SJSA1 (cell line): ENCODE measurements around the gene HMGN1. TPM values are rescaled to one million over a fixed set of nuclear protein-coding genes. Genes with fewer than 3 reads are reported as not detected.

ENCODE experiments used
- DNase-seq, 2 experiments: peaks; one replicate each; pipeline ENCODE4 v3.0.0-alpha.2; 2015 to 2020; ENCODE audit warnings: low spot score in 2 of 2, low read depth in 1 of 2
- H3K27ac ChIP-seq: fragments of 250-450 bp; sonication (Bioruptor Pico); 2 replicates; pipeline ENCODE4 v1.5.1; 2020; ENCODE audit warnings: mild to moderate bottlenecking, moderate library complexity
- H3K27me3 ChIP-seq: fragments of 250-450 bp; sonication (Bioruptor Pico); replicated peaks from 2 replicates; pipeline ENCODE4 v1.5.1; 2020; ENCODE audit warnings: mild to moderate bottlenecking, moderate library complexity
- H3K36me3 ChIP-seq: fragments of 250-450 bp; sonication (Bioruptor Pico); 2 replicates; pipeline ENCODE4 v1.5.1; 2020; ENCODE audit warnings: mild to moderate bottlenecking
- H3K4me1 ChIP-seq: fragments of 250-450 bp; sonication (Bioruptor Pico); replicated peaks from 2 replicates; pipeline ENCODE4 v1.6.1; 2021; ENCODE audit warnings: mild to moderate bottlenecking
- H3K4me3 ChIP-seq: fragments of 250-450 bp; sonication (Bioruptor Pico); 2 replicates; pipeline ENCODE4 v1.5.1; 2020; ENCODE audit warnings: mild to moderate bottlenecking
- H3K9me3 ChIP-seq: fragments of 250-450 bp; sonication (Bioruptor Pico); replicated peaks from 2 replicates; pipeline ENCODE4 v1.5.1; 2020; ENCODE audit warnings: mild to moderate bottlenecking
- total RNA-seq: library from RNA; depleted of rRNA; stranded (reverse); fragments of >200 nt; shearing (Covaris generic); gene quantifications from 2 replicates; pipeline ENCODE4 v1.2.3, GENCODE V29; 2014

Gene HMGN1
- total RNA-seq, 1 experiment from 2014 or later = 446 TPM

GRCh38 chr21:39353295-39353694 is 4.4 kb upstream of the HMGN1 start:
- H3K9me3 ChIP-seq = no peaks in the 10 kb centered on the region

DNA sequence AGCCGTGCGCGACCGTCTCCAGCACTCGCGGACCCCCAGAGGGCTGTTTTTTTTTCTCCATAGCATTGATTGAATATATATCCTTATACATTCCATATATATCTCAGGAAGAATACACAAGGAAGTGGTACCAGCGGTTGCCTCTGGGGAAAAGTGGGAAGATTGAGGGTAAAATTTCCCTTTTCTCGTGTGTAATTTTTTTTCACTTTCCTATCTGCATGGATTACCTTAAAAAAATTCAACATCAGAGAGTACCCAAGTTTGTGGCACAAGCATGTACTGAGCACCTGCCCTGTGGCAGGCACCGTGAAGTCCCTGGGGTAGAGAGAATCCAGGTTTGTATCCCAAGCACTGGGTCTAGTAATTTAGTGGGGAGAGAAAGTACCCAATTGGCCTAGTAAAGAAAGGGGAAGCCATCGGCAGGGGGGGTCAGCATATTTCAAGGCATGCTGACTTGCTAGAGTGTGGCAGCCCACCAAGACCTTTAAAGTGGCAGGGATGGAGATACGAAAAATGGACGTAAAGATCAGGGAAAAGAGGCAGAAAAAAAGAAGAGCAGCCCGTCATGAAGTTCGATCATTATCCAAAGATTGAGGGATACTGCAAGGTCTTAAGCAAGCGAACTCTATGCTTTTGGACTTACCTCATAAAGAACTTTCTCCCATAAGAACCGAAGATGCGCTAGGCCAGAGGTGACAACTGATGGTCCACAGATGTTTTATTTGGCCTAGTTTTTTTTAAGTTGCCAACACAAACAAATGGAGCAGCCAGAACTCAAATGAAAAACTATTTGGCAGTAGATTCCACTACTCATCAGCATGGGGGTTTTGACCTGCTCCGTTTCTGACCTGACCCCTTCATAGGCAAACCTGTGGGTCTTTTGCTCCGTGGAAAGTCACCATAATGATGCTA is 1.5 kb upstream of the HMGN1 start:
- no peak overlapping the region for H3K27ac ChIP-seq
- H3K27me3 ChIP-seq = no peaks in the 10 kb centered on the region
- no peak overlapping the region; the same call in 1 of the 2 replicates for H3K4me3 ChIP-seq

More at GRCh38 chr21:39353295-39353694, 4.4 kb upstream of the HMGN1 start:
- no peaks in the 10 kb centered on the region; the same call in 1 of the 2 replicates for H3K27me3 ChIP-seq
- H3K27ac ChIP-seq = no peak overlapping the region
- DNase-seq = no peak
- peaks cover 12% of the 10 kb centered on the region for H3K4me1 ChIP-seq
- H3K36me3 ChIP-seq = peaks cover 6% of the 10 kb centered on the region
- H3K4me3 ChIP-seq = no peak overlapping the region

DNA sequence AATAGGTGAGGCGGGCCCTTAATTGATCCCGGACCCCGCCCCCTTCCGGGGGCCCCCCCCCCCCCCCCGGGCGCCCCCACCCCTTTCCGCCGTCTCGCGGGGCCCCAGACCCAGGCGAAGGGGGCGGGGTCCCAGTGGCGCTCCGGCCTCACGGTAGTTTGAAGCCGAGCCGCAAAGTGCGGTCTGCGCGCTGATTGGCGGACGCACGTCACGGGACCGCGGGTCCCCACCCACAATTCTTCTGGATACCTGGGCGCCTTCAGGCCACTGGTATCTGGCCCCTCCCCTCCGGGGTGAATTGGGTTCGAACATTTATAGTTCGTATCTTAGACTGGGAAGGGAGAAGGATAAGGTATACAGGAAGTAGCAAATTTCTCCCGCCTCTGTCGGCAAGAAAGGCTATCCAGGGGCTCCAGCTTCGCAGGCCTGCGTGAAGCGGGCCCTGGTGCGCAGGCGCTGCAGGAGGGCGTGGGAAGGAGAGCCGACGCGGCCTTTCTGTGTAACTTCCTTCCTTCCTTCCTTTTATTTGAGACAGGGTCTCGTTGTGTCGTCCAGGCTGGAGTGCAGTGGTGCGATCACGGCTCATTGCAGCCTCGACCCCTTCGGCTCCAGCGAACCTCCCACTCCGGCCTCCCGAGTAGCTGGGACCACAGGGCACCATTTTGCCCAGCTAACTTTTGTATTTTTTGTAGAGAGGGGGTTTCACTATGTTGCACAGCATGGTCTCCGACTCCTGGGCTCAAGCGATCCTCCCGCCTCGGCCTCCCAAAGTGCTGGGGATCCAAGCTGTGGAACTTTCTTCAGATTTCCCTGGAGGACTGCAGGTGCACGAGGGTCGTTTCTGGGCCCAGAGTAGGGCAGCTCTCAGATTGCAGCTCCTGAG is 564 bp upstream of the HMGN1 start:
- Histone ChIP-seq H3K27me3 (no peaks in the 10 kb centered on the region), H3K9me3 (no peaks in the 10 kb centered on the region), H3K27ac (0 out of 2 replicates have a peak overlapping the region, but pooled peaks have one; percentile 2), H3K4me3 (peak overlapping the region; percentile 97), H3K36me3 (peaks cover 44% of the 10 kb centered on the region), H3K4me1 (peaks cover 27% of the 10 kb centered on the region)
- DNase-seq = peak; percentile 91 to 95

More for the DNA sequence above, 1.5 kb upstream of the HMGN1 start:
- Histone ChIP-seq H3K9me3 (no peaks in the 10 kb centered on the region), H3K4me1 (peaks cover 23% of the 10 kb centered on the region), H3K36me3 (peaks cover 35% of the 10 kb centered on the region)
- DNase-seq = no peak

- Histone ChIP-seq H3K27me3 (no peaks in the 10 kb centered on the region), H3K27ac (peak overlapping the region; percentile 88), H3K36me3 (peaks cover 57% of the 10 kb centered on the region), H3K4me3 (peak overlapping the region; percentile 97), H3K9me3 (no peaks in the 10 kb centered on the region), H3K4me1 (peaks cover 25% of the 10 kb centered on the region)
- no peak for DNase-seq
Measured at GRCh38 chr21:39348040-39348354, 891 bp downstream of the HMGN1 start.

GRCh38 chr21:39347537-39347936 is 1.4 kb downstream of the HMGN1 start:
- peak in 1 of 2 experiments; percentile 19 for DNase-seq
- Histone ChIP-seq H3K36me3 (peaks cover 59% of the 10 kb centered on the region), H3K27me3 (no peaks in the 10 kb centered on the region), H3K27ac (no peak overlapping the region), H3K4me1 (peaks cover 22% of the 10 kb centered on the region), H3K4me3 (peak overlapping the region; percentile 97), H3K9me3 (no peaks in the 10 kb centered on the region)

- Histone ChIP-seq H3K4me1 (peaks cover 22% of the 10 kb centered on the region), H3K4me3 (peak overlapping the region; percentile 97), H3K9me3 (no peaks in the 10 kb centered on the region), H3K27ac (no peak overlapping the region), H3K27me3 (no peaks in the 10 kb centered on the region), H3K36me3 (peaks cover 65% of the 10 kb centered on the region)
- no peak for DNase-seq
Measured at GRCh38 chr21:39346671-39347331, 2.1 kb downstream of the HMGN1 start.

GRCh38 chr21:39346206-39346605 is 2.7 kb downstream of the HMGN1 start:
- no peak for DNase-seq
- H3K4me1 ChIP-seq = peaks cover 22% of the 10 kb centered on the region
- H3K27me3 ChIP-seq = no peaks in the 10 kb centered on the region
- H3K36me3 ChIP-seq = peaks cover 71% of the 10 kb centered on the region
- H3K9me3 ChIP-seq = no peaks in the 10 kb centered on the region
- H3K27ac ChIP-seq = no peak overlapping the region
- H3K4me3 ChIP-seq = no peak overlapping the region

DNA sequence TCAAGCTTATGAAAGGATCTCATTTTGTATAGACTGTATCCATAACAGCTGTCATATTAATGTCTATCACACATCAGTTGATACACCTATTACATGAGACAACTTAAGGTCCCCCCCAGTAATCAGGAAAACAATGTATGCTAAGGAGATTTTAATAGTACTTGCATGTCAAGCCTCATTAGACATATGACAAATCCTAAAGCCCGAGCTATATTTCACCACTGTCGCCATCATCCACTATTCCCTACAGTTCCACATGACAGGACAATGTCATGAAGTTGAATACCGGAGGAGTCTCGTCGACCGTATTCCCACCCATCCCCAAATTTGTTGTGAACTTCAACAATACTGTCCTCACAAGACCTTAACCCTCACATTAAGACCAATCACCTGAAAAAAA is 3.4 kb downstream of the HMGN1 start:
- DNase-seq = no peak
- Histone ChIP-seq H3K36me3 (peaks cover 77% of the 10 kb centered on the region), H3K27me3 (no peaks in the 10 kb centered on the region), H3K27ac (no peak overlapping the region), H3K4me1 (peaks cover 22% of the 10 kb centered on the region), H3K9me3 (no peaks in the 10 kb centered on the region), H3K4me3 (no peak overlapping the region)

- no peak overlapping the region for H3K4me3 ChIP-seq
Measured at GRCh38 chr21:39344848-39345247, 4.0 kb downstream of the HMGN1 start.

GRCh38 chr21:39341249-39341923 is 7.5 kb downstream of the HMGN1 start:
- no peak overlapping the region for H3K27ac ChIP-seq
- H3K4me1 ChIP-seq = peaks cover 9% of the 10 kb centered on the region; the same call in 1 of the 2 replicates
- no peaks in the 10 kb centered on the region for H3K27me3 ChIP-seq

More at GRCh38 chr21:39344848-39345247, 4.0 kb downstream of the HMGN1 start:
- DNase-seq = no peak
- H3K9me3 ChIP-seq = no peaks in the 10 kb centered on the region
- peaks cover 21% of the 10 kb centered on the region for H3K4me1 ChIP-seq
- no peaks in the 10 kb centered on the region for H3K27me3 ChIP-seq
- peaks cover 77% of the 10 kb centered on the region for H3K36me3 ChIP-seq
- H3K27ac ChIP-seq = no peak overlapping the region

DNA sequence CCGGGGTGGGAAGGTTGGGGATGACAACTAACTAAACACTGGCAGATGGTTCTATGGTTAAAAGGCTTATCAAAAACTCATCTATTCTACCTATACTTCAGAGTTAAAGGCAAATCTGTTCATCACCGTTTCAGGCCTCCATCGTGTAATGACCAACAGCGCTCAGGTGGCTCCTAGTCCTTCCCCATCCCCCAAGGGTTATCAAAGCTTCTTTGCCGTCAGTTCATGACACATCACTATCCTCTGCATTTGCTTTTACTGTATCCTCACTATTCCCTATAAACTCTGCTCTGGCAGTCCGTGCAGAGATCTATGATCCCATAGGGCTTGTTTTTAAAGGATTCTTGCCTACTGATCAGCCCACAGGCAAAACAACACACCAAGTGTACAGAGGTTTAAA is 8.2 kb downstream of the HMGN1 start:
- Histone ChIP-seq H3K4me1 (peaks cover 8% of the 10 kb centered on the region; the same call in 1 of the 2 replicates), H3K27ac (no peak overlapping the region), H3K4me3 (no peak overlapping the region), H3K27me3 (no peaks in the 10 kb centered on the region), H3K36me3 (peaks cover 46% of the 10 kb centered on the region), H3K9me3 (no peaks in the 10 kb centered on the region)
- no peak for DNase-seq

More at GRCh38 chr21:39341249-39341923, 7.5 kb downstream of the HMGN1 start:
- no peak for DNase-seq
- peaks cover 53% of the 10 kb centered on the region for H3K36me3 ChIP-seq
- H3K9me3 ChIP-seq = no peaks in the 10 kb centered on the region
- no peak overlapping the region for H3K4me3 ChIP-seq

- Histone ChIP-seq H3K9me3 (no peaks in the 10 kb centered on the region), H3K27me3 (no peaks in the 10 kb centered on the region), H3K27ac (no peak overlapping the region), H3K36me3 (peaks cover 31% of the 10 kb centered on the region), H3K4me1 (no peaks in the 10 kb centered on the region), H3K4me3 (no peak overlapping the region)
- no peak for DNase-seq
Measured at GRCh38 chr21:39339231-39339630, 9.7 kb downstream of the HMGN1 start.

DNA sequence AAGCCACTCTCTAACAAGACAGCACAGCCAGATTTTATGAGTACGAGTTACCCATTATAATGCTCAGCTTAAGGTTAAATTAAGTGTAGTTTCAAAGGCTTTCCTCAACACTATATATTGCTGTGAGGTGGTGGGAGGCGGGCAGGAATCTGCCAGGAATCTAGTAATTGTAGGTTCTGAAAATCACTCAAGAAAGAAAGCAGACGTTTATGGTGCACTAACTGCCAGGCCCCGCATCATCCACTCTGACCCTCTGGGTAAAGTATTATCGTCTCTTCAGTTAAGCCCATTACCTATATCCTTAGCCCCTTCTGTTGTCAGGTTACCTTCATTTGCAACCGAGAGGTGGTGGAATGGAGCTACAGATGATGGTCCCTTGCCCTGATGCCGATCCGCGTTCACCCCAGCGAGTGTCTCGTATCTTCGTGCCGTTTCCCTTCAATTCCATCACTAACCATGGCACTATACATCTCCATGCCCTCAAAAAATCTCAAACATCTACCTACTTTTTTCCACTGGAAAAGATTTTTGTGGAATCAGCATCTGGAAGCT is 12.4 kb downstream of the HMGN1 start:
- DNase-seq = no peak
- H3K4me1 ChIP-seq = no peaks in the 10 kb centered on the region
- peaks cover 9% of the 10 kb centered on the region for H3K36me3 ChIP-seq
- no peak overlapping the region for H3K4me3 ChIP-seq
- no peaks in the 10 kb centered on the region for H3K27me3 ChIP-seq
- no peaks in the 10 kb centered on the region for H3K9me3 ChIP-seq
- H3K27ac ChIP-seq = no peak overlapping the region
